ENCODE data around the gene ARL14EP. TPM values are rescaled to one million over a fixed set of nuclear protein-coding genes. Genes with fewer than 3 reads are reported as not detected.

Gene ARL14EP
- total RNA-seq, 1 experiment from 2014 or later: 25.3 TPM

DNA sequence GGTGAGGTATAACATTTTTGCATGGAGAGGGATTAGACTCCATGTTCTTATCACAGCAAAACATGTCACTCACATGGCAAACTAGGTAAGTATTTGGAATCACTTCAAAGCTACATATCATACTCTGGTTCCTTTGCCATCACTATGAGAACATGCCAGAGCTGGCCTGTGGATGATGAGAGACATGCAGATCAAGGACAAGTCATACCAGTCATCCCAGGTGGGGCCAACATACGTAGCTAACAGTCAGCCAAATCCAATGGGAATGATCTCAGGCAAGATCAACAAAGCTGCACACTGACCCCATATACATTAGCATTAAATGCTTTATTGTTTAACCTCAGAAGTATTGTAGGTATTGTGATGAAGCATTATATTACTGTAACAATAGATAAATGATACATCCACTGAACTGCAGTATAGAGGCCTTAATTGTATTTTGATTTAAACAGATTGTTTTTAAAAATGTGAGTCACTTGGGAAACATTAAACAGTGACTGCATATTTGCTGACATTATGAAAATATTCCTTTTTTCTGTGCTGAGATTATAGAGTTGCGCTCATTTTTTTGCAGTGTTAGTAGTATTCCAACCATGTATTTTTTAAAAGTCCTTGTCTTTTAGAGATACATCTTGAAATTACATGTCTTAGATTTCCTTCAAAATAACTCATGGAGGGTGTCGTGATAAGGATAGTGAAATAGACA is 37.3 kb upstream of the ARL14EP start:
- no peak overlapping the region for H3K9ac ChIP-seq (ENCODE audit: low read length)
- RAD21 ChIA-PET (ENCODE audit: low non-redundant PET in 1 of 2, low total read pairs in 2 of 2, uncharacterized antibody in 2 of 2, unreplicated experiment in 2 of 2): no interaction called here
- H3K9me2 ChIP-seq (ENCODE audit: insufficient read depth): no peaks in the 10 kb centered on the region
- no peak overlapping the region for H3K4me3 ChIP-seq (replicated peaks in 1 of 2; ENCODE audit: low read depth in 1 of 2, low read length in 2 of 2)
- H3K4me1 ChIP-seq (ENCODE audit: control insufficient read depth in 1 of 2, insufficient read depth in 2 of 2, low read length in 2 of 2): no peaks in the 10 kb centered on the region
- no peak for DNase-seq (ENCODE audit: low read depth, low spot score)
- CTCF ChIA-PET: no interaction called here
- H4K20me1 ChIP-seq (ENCODE audit: insufficient read depth): no peaks in the 10 kb centered on the region
- TF ChIP-seq CBX3 (IDR thresholded peaks at IDR 0.05; ENCODE audit: low read depth) (no peak), JUND (IDR thresholded peaks at IDR 0.05) (no peak), TCF7L2 (IDR thresholded peaks at IDR 0.05; ENCODE audit: borderline replicate concordance, extremely low read depth, insufficient read depth, insufficient read length) (no peak), EZH2phosphoT487 (IDR thresholded peaks at IDR 0.05; ENCODE audit: borderline replicate concordance) (no peak), POLR2A (IDR thresholded peaks at IDR 0.05; ENCODE audit: borderline replicate concordance, extremely low read depth, insufficient read depth, insufficient read length) (no peak), SRF (IDR thresholded peaks at IDR 0.05; ENCODE audit: low read depth) (no peak), ZFX (IDR thresholded peaks at IDR 0.05) (no peak), CEBPB (IDR thresholded peaks at IDR 0.05; ENCODE audit: low read depth) (no peak), EGR1 (IDR thresholded peaks at IDR 0.05; ENCODE audit: low read depth) (no peak), SIN3A (IDR thresholded peaks at IDR 0.05; ENCODE audit: low read depth) (no peak), POLR2AphosphoS5 (IDR thresholded peaks at IDR 0.05; ENCODE audit: low read depth, low read length) (no peak), YY1 (IDR thresholded peaks at IDR 0.05; ENCODE audit: extremely low read depth, insufficient replicate concordance, low read depth, low read length) (no peak)
- TF ChIP-seq, protein P1, sequence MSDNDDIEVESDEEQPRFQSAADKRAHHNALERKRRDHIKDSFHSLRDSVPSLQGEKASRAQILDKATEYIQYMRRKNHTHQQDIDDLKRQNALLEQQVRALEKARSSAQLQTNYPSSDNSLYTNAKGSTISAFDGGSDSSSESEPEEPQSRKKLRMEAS (IDR thresholded peaks at IDR 0.05): no peak
- TF ChIP-seq, protein P2, sequence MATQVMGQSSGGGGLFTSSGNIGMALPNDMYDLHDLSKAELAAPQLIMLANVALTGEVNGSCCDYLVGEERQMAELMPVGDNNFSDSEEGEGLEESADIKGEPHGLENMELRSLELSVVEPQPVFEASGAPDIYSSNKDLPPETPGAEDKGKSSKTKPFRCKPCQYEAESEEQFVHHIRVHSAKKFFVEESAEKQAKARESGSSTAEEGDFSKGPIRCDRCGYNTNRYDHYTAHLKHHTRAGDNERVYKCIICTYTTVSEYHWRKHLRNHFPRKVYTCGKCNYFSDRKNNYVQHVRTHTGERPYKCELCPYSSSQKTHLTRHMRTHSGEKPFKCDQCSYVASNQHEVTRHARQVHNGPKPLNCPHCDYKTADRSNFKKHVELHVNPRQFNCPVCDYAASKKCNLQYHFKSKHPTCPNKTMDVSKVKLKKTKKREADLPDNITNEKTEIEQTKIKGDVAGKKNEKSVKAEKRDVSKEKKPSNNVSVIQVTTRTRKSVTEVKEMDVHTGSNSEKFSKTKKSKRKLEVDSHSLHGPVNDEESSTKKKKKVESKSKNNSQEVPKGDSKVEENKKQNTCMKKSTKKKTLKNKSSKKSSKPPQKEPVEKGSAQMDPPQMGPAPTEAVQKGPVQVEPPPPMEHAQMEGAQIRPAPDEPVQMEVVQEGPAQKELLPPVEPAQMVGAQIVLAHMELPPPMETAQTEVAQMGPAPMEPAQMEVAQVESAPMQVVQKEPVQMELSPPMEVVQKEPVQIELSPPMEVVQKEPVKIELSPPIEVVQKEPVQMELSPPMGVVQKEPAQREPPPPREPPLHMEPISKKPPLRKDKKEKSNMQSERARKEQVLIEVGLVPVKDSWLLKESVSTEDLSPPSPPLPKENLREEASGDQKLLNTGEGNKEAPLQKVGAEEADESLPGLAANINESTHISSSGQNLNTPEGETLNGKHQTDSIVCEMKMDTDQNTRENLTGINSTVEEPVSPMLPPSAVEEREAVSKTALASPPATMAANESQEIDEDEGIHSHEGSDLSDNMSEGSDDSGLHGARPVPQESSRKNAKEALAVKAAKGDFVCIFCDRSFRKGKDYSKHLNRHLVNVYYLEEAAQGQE (IDR thresholded peaks at IDR 0.05; ENCODE audit: low read depth): no peak
- TF ChIP-seq, protein P3, sequence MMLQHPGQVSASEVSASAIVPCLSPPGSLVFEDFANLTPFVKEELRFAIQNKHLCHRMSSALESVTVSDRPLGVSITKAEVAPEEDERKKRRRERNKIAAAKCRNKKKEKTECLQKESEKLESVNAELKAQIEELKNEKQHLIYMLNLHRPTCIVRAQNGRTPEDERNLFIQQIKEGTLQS (IDR thresholded peaks at IDR 0.05): no peak
- H2AFZ ChIP-seq (ENCODE audit: low read depth, low read length, poor library complexity, severe bottlenecking): no peak overlapping the region
- no peaks in the 10 kb centered on the region for H3K36me3 ChIP-seq (ENCODE audit: control insufficient read depth in 1 of 2, insufficient read depth in 2 of 2, low read length in 2 of 2)
- ATAC-seq: no peak
- intact Hi-C loops (cut with micrococcal nuclease): no loop called here
- peaks cover 28% of the 10 kb centered on the region for H3K27me3 ChIP-seq (ENCODE audit: insufficient read depth, low read length)
- H3K79me2 ChIP-seq (ENCODE audit: insufficient read depth, low read length): no peaks in the 10 kb centered on the region
- no peaks in the 10 kb centered on the region for H3K9me3 ChIP-seq (ENCODE audit: control insufficient read depth in 1 of 2, insufficient read depth in 1 of 2, low read depth in 1 of 2, low read length in 2 of 2)
- BruUV-seq (replicated peaks): no TSS peak
- H3K27ac ChIP-seq (ENCODE audit: low read depth, low read length): no peak overlapping the region
- no peak overlapping the region for H3K4me2 ChIP-seq (ENCODE audit: low read length)
- POLR2A ChIA-PET: no interaction called here
